MM.1S (cell line): ENCODE results near the gene TAS1R1.

Source experiments
- DNase-seq: peaks from one replicate; pipeline ENCODE4 v3.0.0-alpha.2; 2015
- H2AFZ ChIP-seq: fragments of 300-600 bp; sonication (generic); 2 replicates; pipeline ENCODE4 v1.6.0; 2016; ENCODE audit warnings: antibody characterized with exemption, low read length
- H3F3A ChIP-seq: fragments of 300-600 bp; sonication (generic); 2 replicates; pipeline ENCODE4 v1.6.1; 2016; ENCODE audit warnings: mild to moderate bottlenecking, antibody characterized with exemption, low read length, moderate library complexity, mixed read lengths; ENCODE audit not compliant: insufficient read depth
- H3K27ac ChIP-seq: fragments of 300-600 bp; sonication (generic); 2 replicates; pipeline ENCODE4 v1.5.1; 2016; ENCODE audit warnings: mild to moderate bottlenecking, low read length
- H3K27me3 ChIP-seq: fragments of 300-600 bp; sonication (generic); replicated peaks from 2 replicates; pipeline ENCODE4 v1.6.0; 2016; ENCODE audit warnings: low read length; ENCODE audit not compliant: insufficient read depth
- H3K36me3 ChIP-seq: fragments of 300-600 bp; sonication (generic); replicated peaks from 2 replicates; pipeline ENCODE4 v1.6.1; 2016; ENCODE audit warnings: mild to moderate bottlenecking, low read length, mixed read lengths; ENCODE audit not compliant: insufficient read depth
- H3K4me1 ChIP-seq: fragments of 300-600 bp; sonication (generic); 2 replicates; pipeline ENCODE4 v1.6.1; 2016; ENCODE audit warnings: low read length, mixed read lengths
- H3K4me2 ChIP-seq: fragments of 300-600 bp; sonication (generic); 2 replicates; pipeline ENCODE4 v1.6.0; 2016; ENCODE audit warnings: low read depth, low read length
- H3K4me3 ChIP-seq: fragments of 300-600 bp; sonication (generic); 2 replicates; pipeline ENCODE4 v1.5.1; 2016; ENCODE audit warnings: low read length, mixed read lengths
- H3K79me2 ChIP-seq: fragments of 300-600 bp; sonication (generic); 2 replicates; pipeline ENCODE4 v1.6.1; 2016; ENCODE audit warnings: mixed run types, low read length, mixed read lengths
- H3K9ac ChIP-seq: fragments of 300-600 bp; sonication (generic); 2 replicates; pipeline ENCODE4 v1.6.1; 2016; ENCODE audit warnings: low read length, mixed read lengths
- H3K9me2 ChIP-seq: fragments of 300-600 bp; sonication (generic); replicated peaks from 2 replicates; pipeline ENCODE4 v1.6.1; 2016; ENCODE audit warnings: mild to moderate bottlenecking, low read length, mixed read lengths; ENCODE audit not compliant: insufficient read depth
- H3K9me3 ChIP-seq: fragments of 300-600 bp; sonication (generic); replicated peaks from 2 replicates; pipeline ENCODE4 v1.6.1; 2016; ENCODE audit warnings: mild to moderate bottlenecking, low read length, mixed read lengths; ENCODE audit not compliant: insufficient read depth
- H4K20me1 ChIP-seq: fragments of 300-600 bp; sonication (generic); 2 replicates; pipeline ENCODE4 v1.6.1; 2016; ENCODE audit warnings: mild to moderate bottlenecking, low read length, moderate library complexity, mixed read lengths; ENCODE audit not compliant: insufficient read depth
- EZH2 ChIP-seq: fragments of 300-600 bp; sonication (generic); optimal IDR thresholded peaks from 2 replicates; pipeline ENCODE3; 2017; ENCODE audit warnings: low read depth, mild to moderate bottlenecking, antibody characterized with exemption, low read length, mixed read lengths
- EZH2phosphoT487 ChIP-seq: fragments of 300-600 bp; sonication (generic); IDR thresholded peaks from 2 replicates; pipeline ENCODE4 v1.6.1; 2018; ENCODE audit warnings: antibody characterized with exemption, low read length
- TF ChIP-seq, protein P1 (sequence below): fragments of 300-600 bp; sonication (generic); IDR thresholded peaks from 2 replicates; pipeline ENCODE4 v1.5.1; 2016; ENCODE audit warnings: antibody characterized with exemption, low read length, mixed read lengths

Gene TAS1R1

DNA sequence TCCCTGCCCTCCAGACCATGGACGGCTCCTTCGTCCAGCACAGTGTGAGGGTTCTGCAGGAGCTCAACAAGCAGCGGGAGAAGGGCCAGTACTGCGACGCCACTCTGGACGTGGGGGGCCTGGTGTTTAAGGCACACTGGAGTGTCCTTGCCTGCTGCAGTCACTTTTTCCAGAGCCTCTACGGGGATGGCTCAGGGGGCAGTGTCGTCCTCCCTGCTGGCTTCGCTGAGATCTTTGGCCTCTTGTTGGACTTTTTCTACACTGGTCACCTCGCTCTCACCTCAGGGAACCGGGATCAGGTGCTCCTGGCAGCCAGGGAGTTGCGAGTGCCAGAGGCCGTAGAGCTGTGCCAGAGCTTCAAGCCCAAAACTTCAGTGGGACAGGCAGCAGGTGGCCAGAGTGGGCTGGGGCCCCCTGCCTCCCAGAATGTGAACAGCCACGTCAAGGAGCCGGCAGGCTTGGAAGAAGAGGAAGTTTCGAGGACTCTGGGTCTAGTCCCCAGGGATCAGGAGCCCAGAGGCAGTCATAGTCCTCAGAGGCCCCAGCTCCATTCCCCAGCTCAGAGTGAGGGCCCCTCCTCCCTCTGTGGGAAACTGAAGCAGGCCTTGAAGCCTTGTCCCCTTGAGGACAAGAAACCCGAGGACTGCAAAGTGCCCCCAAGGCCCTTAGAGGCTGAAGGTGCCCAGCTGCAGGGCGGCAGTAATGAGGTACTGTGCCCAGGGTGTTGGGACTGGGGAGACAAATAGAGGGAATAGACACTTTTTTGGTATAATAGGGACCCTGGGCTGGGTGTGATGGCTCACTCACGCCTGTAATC is 25.7 kb downstream of the TAS1R1 start:
- peak overlapping the region; percentile 93 for H3K4me2 ChIP-seq
- H3K9ac ChIP-seq, result peak overlapping the region; percentile 73
- H3F3A ChIP-seq, result no peaks in the 10 kb centered on the region
- H3K27me3 ChIP-seq, result no peaks in the 10 kb centered on the region
- no peak for DNase-seq
- peaks cover 21% of the 10 kb centered on the region for H3K79me2 ChIP-seq
- peak overlapping the region; percentile 4; the same call in 1 of the 2 replicates for H3K27ac ChIP-seq
- no peaks in the 10 kb centered on the region for H3K9me3 ChIP-seq
- no peaks in the 10 kb centered on the region for H3K9me2 ChIP-seq
- H2AFZ ChIP-seq, result peak overlapping the region; percentile 52
- peak overlapping the region; percentile 70 for H3K4me3 ChIP-seq
- no peaks in the 10 kb centered on the region for H4K20me1 ChIP-seq
- TF ChIP-seq EZH2 (no peak), EZH2phosphoT487 (no peak)
- TF ChIP-seq, protein P1, sequence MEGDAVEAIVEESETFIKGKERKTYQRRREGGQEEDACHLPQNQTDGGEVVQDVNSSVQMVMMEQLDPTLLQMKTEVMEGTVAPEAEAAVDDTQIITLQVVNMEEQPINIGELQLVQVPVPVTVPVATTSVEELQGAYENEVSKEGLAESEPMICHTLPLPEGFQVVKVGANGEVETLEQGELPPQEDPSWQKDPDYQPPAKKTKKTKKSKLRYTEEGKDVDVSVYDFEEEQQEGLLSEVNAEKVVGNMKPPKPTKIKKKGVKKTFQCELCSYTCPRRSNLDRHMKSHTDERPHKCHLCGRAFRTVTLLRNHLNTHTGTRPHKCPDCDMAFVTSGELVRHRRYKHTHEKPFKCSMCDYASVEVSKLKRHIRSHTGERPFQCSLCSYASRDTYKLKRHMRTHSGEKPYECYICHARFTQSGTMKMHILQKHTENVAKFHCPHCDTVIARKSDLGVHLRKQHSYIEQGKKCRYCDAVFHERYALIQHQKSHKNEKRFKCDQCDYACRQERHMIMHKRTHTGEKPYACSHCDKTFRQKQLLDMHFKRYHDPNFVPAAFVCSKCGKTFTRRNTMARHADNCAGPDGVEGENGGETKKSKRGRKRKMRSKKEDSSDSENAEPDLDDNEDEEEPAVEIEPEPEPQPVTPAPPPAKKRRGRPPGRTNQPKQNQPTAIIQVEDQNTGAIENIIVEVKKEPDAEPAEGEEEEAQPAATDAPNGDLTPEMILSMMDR, result no peak
- H3K36me3 ChIP-seq, result no peaks in the 10 kb centered on the region
- H3K4me1 ChIP-seq, result peaks cover 14% of the 10 kb centered on the region

DNA sequence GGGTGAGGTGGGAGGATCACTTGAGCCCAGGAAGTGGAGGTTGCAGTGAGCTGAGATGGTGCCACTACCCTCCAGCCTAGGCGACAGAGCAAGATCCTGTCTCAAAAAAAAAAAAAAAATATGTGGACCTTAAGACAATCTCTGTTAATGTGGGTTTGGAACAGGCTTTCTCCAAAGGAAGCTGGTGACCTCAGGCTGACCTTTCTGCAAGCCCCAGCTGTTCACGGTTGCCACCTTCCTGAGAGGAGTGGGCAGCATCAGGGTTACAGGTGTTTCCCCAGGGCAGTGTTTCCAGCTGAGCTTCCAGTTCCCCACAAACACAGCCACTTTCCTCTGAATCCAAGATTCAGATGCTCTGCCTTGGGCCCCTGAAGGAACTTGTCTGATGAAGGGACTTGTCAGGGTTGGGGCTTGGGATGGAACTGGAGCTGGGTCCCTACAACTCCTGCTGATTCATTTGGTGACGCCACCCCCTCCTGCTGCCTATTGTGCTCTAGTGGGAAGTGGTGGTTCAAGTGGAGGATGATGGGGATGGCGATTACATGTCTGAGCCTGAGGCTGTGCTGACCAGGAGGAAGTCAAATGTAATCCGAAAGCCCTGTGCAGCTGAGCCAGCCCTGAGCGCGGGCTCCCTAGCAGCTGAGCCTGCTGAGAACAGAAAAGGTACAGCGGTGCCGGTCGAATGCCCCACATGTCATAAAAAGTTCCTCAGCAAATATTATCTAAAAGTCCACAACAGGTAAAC is 26.6 kb downstream of the TAS1R1 start:
- no peak for DNase-seq
- Histone ChIP-seq H3K4me3 (no peak overlapping the region), H3K9me2 (no peaks in the 10 kb centered on the region), H2AFZ (no peak overlapping the region), H3K9me3 (no peaks in the 10 kb centered on the region), H3K79me2 (peaks cover 21% of the 10 kb centered on the region), H3K4me2 (no peak overlapping the region), H4K20me1 (no peaks in the 10 kb centered on the region), H3K27ac (no peak overlapping the region), H3K36me3 (no peaks in the 10 kb centered on the region), H3K27me3 (no peaks in the 10 kb centered on the region), H3F3A (no peaks in the 10 kb centered on the region), H3K4me1 (peaks cover 14% of the 10 kb centered on the region), H3K9ac (no peak overlapping the region)
- TF ChIP-seq EZH2, result no peak
- TF ChIP-seq, protein P1, result no peak
- TF ChIP-seq EZH2phosphoT487, result no peak

DNA sequence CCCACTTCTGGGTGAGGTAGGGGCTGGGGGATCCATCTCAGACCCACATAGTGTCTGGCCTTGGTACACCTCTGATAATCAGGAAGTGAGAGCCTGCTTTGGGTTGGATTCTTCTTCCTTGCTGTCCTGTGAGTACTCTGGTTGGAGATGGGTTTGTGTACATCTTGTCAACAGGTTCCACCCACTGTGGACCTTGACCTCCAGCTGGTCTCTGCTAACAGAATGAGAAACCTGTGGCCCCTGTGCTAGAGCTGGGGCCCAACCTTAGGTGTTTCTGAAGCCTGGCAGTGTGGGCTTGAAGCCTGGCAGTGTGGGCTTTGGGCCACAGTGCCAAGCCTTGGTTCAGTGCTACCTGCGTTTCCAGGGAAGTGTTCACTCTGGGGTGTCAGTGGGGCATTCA is 27.3 kb downstream of the TAS1R1 start:
- no peak overlapping the region for H3K27ac ChIP-seq
- TF ChIP-seq, protein P1, result no peak
- TF ChIP-seq EZH2phosphoT487 (no peak), EZH2 (no peak)

More for the DNA sequence above, 27.3 kb downstream of the TAS1R1 start:
- H3K4me1 ChIP-seq, result peaks cover 14% of the 10 kb centered on the region
- H3K36me3 ChIP-seq, result no peaks in the 10 kb centered on the region
- H3F3A ChIP-seq, result no peaks in the 10 kb centered on the region
- H4K20me1 ChIP-seq, result no peaks in the 10 kb centered on the region
- no peaks in the 10 kb centered on the region for H3K9me3 ChIP-seq
- no peak overlapping the region for H3K4me3 ChIP-seq
- no peak overlapping the region for H3K4me2 ChIP-seq
- H2AFZ ChIP-seq, result no peak overlapping the region
- no peaks in the 10 kb centered on the region for H3K27me3 ChIP-seq
- H3K9me2 ChIP-seq, result no peaks in the 10 kb centered on the region
- no peak for DNase-seq
- peaks cover 21% of the 10 kb centered on the region for H3K79me2 ChIP-seq
- no peak overlapping the region for H3K9ac ChIP-seq
